PC-9 (cell line): ENCODE results near the gene ADAMTS16.

Experiments
- CTCF ChIP-seq: fragments of 200-600 bp; sonication (generic); conservative IDR thresholded peaks from 2 replicates; pipeline ENCODE4 v1.6.1; 2017; ENCODE audit warnings: mixed run types, antibody characterized with exemption, mild to moderate bottlenecking, moderate library complexity
- EZH2 ChIP-seq: fragments of 200-600 bp; sonication (generic); IDR thresholded peaks from 2 replicates; pipeline ENCODE4 v1.8.0; 2017; ENCODE audit warnings: antibody characterized with exemption, low read depth

DNA sequence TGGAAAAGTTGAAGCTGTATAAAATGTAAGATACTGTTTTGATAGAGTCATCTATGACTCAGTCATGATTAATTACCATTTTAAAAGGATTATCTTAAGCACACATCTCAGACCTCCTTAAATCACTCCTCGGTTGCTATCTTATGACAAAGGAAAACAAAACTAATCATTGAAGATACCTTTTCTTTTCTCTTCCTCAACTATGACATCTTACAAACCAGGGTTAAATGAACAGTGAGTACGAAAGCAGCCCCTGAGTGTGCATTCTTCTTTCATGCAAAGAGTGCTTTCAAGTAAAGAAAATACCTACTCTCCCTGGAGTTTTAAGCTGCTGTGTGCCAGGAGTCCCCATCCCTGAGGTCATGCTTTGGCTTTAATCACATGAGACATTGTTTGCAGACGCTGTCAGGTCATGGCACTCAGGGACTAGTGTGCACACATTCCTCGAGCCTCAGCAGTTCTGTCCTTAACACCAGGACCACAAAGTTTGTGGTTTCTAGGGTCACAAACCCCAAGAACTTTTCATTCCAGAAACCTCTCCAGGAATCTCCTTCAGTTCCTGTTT is 195.7 kb downstream of the ADAMTS16 start:
- TF ChIP-seq CTCF (no peak), EZH2 (no peak)
